ENCODE results near the gene CCSER1. TPM values are rescaled to one million over a fixed set of nuclear protein-coding genes. Genes with fewer than 3 reads are reported as not detected.

Gene CCSER1
- total and polyA plus RNA-seq, 2 of the 8 experiments (the other 6 are each of a cell fraction or from before 2014, with no cell fraction given) = 0.26 to 0.84 TPM

DNA sequence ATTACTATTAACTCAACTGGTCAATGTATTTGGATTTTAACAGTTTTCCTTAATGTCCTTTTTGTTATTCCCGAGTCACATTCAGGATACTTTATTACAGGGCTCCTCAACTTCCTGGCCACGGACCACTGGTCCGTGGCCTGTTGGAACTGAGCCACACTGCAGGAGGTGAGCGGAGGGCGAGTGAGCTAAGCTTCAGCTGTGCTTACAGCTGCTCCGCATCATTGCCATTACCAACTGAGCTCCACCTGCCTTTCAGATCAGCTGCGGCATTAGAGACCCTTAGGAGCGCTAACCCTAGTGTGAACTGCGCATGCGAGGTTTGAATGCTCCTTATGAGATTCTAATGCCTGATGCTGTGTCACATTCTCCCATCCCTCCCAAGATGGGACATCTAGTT lies 591.7 kb downstream of the CCSER1 start:
- H4K20me1 ChIP-seq (replicated peaks in 1 of 2; ENCODE audit: control insufficient read depth in 1 of 2, insufficient read depth in 2 of 2, low read length in 2 of 2) = no peaks in the 10 kb centered on the region
- 94% methylated on average over 10 of the region's 10 CpGs; no CpG with 5 or more reads in 1 of the 2 experiments for WGBS, 2 experiments (ENCODE audit: extremely low coverage in 1 of 2, insufficient coverage in 1 of 2, insufficient read length in 1 of 2, insufficient replicate concordance in 2 of 2, low coverage in 1 of 2, low lambda C conversion rate in 2 of 2, missing lambda C conversion rate in 1 of 2)
- DNase-seq (ENCODE audit: low read depth in 1 of 2, low spot score in 2 of 2) (no peak), FAIRE-seq (no peak)
- no peak overlapping the region for H2BK20ac ChIP-seq (ENCODE audit: low read length)
- H2BK12ac ChIP-seq (ENCODE audit: low read depth, low read length) = no peak overlapping the region; the same call in 1 of the 2 replicates
- no peaks in the 10 kb centered on the region for H3K23me2 ChIP-seq (ENCODE audit: low read depth, low read length)
- no peak overlapping the region for H3K4ac ChIP-seq (replicated peaks; ENCODE audit: insufficient read length, low read depth, low read length)
- H3K79me1 ChIP-seq (ENCODE audit: low read depth, low read length) = no peaks in the 10 kb centered on the region
- no peak overlapping the region for H3K27ac ChIP-seq (ENCODE audit: low read depth, low read length)
- H4K8ac ChIP-seq (ENCODE audit: extremely low read depth, insufficient read depth, low read length) = no peak overlapping the region
- POLR2A ChIA-PET (ENCODE audit: partially characterized antibody) = no interaction called here
- H3K23ac ChIP-seq (ENCODE audit: insufficient read length) = no peak overlapping the region
- H3K4me3 ChIP-seq (ENCODE audit: extremely low read depth in 1 of 4, insufficient read depth in 2 of 4, low read depth in 3 of 4, low read length in 4 of 4) = no peak overlapping the region
- no peak overlapping the region for H3K18ac ChIP-seq (ENCODE audit: extremely low read depth, low read length)
- H2AK5ac ChIP-seq (ENCODE audit: low read depth, low read length) = no peak overlapping the region
- H3K79me2 ChIP-seq (ENCODE audit: control insufficient read depth in 1 of 2, insufficient read depth in 2 of 2, low read length in 2 of 2) = no peaks in the 10 kb centered on the region
- H3K9me3 ChIP-seq (ENCODE audit: insufficient read depth in 2 of 2, low read depth in 1 of 2, low read length in 1 of 2) = no peaks in the 10 kb centered on the region
- H2BK5ac ChIP-seq (ENCODE audit: low read depth, low read length) = no peak overlapping the region
- H2BK15ac ChIP-seq (ENCODE audit: low read length) = no peak overlapping the region
- 0 out of 7 replicates have a peak, but pooled peaks cover 0 to 2% (median 0%) of the 10 kb centered on the region in 4 experiments for H3K4me1 ChIP-seq (replicated peaks in 1 of 4; ENCODE audit: control insufficient read depth in 3 of 4, insufficient read depth in 4 of 4, low read length in 3 of 4)
- no peak overlapping the region for H4K91ac ChIP-seq (replicated peaks; ENCODE audit: insufficient read length, low read length)
- H3K14ac ChIP-seq (ENCODE audit: insufficient read length) = no peak overlapping the region
- H2BK120ac ChIP-seq (replicated peaks; ENCODE audit: low read depth, low read length) = no peak overlapping the region
- H3K36me3 ChIP-seq (ENCODE audit: control insufficient read depth in 2 of 4, insufficient read depth in 4 of 4, low read length in 3 of 4) = no peaks in the 10 kb centered on the region
- CTCF ChIA-PET (ENCODE audit: partially characterized antibody) = no interaction called here
- H3K9ac ChIP-seq (replicated peaks in 1 of 4; ENCODE audit: extremely low read depth in 1 of 4, low read depth in 3 of 4, low read length in 3 of 4) = no peak overlapping the region
- H3K27me3 ChIP-seq (replicated peaks in 1 of 4; ENCODE audit: control insufficient read depth in 3 of 4, extremely low read depth in 1 of 4, insufficient read depth in 3 of 4, low read length in 3 of 4) = no peaks in the 10 kb centered on the region
- H3K56ac ChIP-seq (replicated peaks; ENCODE audit: insufficient read length, low read depth, low read length) = no peak overlapping the region
- H3K4me2 ChIP-seq (ENCODE audit: insufficient read depth in 1 of 2, low read depth in 2 of 2, low read length in 2 of 2) = no peak overlapping the region
- no peak overlapping the region for H4K5ac ChIP-seq (ENCODE audit: insufficient read length, low read depth, low read length)
- no peak overlapping the region for H2AFZ ChIP-seq (ENCODE audit: low read length)
- TF ChIP-seq KDM1A (IDR thresholded peaks at IDR 0.05; ENCODE audit: borderline replicate concordance, low read length) (no peak), POLR2AphosphoS5 (IDR thresholded peaks at IDR 0.05; ENCODE audit: low read depth, low read length) (no peak), RXRA (IDR thresholded peaks at IDR 0.05; ENCODE audit: insufficient read depth, low read depth, low read length) (no peak), HDAC2 (IDR thresholded peaks at IDR 0.05; ENCODE audit: borderline replicate concordance in 1 of 2, low read depth in 2 of 2, low read length in 2 of 2) (no peak), EZH2 (IDR thresholded peaks at IDR 0.05; ENCODE audit: low read depth, low read length, severe bottlenecking) (no peak), KDM5A (IDR thresholded peaks at IDR 0.05; ENCODE audit: low read length) (no peak), MAFK (IDR thresholded peaks at IDR 0.05; ENCODE audit: low read depth, low read length) (no peak), GTF2F1 (IDR thresholded peaks at IDR 0.05; ENCODE audit: borderline replicate concordance, low read depth, low read length) (no peak), RFX5 (IDR thresholded peaks at IDR 0.05; ENCODE audit: borderline replicate concordance, low read depth, low read length) (no peak)
- TF ChIP-seq, protein P1, sequence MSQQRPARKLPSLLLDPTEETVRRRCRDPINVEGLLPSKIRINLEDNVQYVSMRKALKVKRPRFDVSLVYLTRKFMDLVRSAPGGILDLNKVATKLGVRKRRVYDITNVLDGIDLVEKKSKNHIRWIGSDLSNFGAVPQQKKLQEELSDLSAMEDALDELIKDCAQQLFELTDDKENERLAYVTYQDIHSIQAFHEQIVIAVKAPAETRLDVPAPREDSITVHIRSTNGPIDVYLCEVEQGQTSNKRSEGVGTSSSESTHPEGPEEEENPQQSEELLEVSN (IDR thresholded peaks at IDR 0.05) = no peak
- TF ChIP-seq, protein P2, sequence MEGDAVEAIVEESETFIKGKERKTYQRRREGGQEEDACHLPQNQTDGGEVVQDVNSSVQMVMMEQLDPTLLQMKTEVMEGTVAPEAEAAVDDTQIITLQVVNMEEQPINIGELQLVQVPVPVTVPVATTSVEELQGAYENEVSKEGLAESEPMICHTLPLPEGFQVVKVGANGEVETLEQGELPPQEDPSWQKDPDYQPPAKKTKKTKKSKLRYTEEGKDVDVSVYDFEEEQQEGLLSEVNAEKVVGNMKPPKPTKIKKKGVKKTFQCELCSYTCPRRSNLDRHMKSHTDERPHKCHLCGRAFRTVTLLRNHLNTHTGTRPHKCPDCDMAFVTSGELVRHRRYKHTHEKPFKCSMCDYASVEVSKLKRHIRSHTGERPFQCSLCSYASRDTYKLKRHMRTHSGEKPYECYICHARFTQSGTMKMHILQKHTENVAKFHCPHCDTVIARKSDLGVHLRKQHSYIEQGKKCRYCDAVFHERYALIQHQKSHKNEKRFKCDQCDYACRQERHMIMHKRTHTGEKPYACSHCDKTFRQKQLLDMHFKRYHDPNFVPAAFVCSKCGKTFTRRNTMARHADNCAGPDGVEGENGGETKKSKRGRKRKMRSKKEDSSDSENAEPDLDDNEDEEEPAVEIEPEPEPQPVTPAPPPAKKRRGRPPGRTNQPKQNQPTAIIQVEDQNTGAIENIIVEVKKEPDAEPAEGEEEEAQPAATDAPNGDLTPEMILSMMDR (IDR thresholded peaks at IDR 0.05; ENCODE audit: control extremely low read depth in 1 of 3, insufficient read depth in 1 of 3, low read depth in 1 of 3, low read length in 3 of 3) = no peak
